ENCODE results near the gene CABLES2.

CABLES2 gene

DNA sequence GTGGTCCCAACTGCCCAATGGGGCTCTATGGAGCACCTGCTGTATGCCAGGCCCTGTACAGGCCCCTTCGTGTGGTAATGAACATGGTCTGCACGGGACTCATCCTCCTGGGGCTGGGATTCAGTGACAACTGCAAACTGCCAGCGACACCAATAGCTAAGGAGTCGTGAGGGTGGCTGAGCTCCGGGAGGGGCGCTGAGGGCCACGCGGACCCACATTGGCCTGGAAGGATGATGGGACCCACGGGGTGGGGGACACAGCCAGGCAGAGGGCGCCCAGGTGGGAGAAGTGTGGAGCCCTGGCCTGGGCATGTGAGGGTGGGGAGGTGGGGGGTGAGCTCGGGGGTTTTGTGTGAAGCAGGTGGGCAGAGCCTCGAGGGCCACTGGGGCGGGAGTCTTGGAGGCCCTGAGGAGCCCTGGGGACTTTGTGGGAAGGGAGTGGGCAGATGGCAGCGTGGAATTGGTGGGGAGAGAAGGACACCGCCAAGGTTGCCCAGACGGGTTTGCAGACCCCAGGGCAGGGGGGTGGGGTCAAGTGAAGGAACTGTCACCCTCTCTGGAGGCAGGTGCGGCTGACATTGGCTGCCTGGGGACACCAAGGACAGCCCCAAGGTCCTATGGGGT, 46.2 kb upstream of the CABLES2 start:
- Histone ChIP-seq H3K4me1 (ENCODE audit: control insufficient read depth, low read length) (no peaks in the 10 kb centered on the region), H3K9me3 (ENCODE audit: control insufficient read depth, insufficient read depth, low read length) (no peaks in the 10 kb centered on the region), H3K4me3 (ENCODE audit: low read length) (no peak overlapping the region), H3F3A (ENCODE audit: control insufficient read depth, insufficient read depth) (no peaks in the 10 kb centered on the region), H3K36me3 (ENCODE audit: control insufficient read depth, low read length) (no peaks in the 10 kb centered on the region), H3K4me2 (ENCODE audit: low read length) (no peak overlapping the region), H3K27ac (ENCODE audit: low read depth, low read length) (no peak overlapping the region), H3K9me2 (replicated peaks; ENCODE audit: control insufficient read depth, low read length) (no peaks in the 10 kb centered on the region), H4K20me1 (ENCODE audit: control insufficient read depth, insufficient read depth, low read depth, low read length) (no peaks in the 10 kb centered on the region), H3K27me3 (ENCODE audit: control insufficient read depth, low read length) (no peaks in the 10 kb centered on the region), H3K79me2 (ENCODE audit: control insufficient read depth, low read length) (no peaks in the 10 kb centered on the region)
- TF ChIP-seq EZH2phosphoT487 (IDR thresholded peaks at IDR 0.05; ENCODE audit: borderline replicate concordance, low read length) = no peak
- TF ChIP-seq, protein P1, sequence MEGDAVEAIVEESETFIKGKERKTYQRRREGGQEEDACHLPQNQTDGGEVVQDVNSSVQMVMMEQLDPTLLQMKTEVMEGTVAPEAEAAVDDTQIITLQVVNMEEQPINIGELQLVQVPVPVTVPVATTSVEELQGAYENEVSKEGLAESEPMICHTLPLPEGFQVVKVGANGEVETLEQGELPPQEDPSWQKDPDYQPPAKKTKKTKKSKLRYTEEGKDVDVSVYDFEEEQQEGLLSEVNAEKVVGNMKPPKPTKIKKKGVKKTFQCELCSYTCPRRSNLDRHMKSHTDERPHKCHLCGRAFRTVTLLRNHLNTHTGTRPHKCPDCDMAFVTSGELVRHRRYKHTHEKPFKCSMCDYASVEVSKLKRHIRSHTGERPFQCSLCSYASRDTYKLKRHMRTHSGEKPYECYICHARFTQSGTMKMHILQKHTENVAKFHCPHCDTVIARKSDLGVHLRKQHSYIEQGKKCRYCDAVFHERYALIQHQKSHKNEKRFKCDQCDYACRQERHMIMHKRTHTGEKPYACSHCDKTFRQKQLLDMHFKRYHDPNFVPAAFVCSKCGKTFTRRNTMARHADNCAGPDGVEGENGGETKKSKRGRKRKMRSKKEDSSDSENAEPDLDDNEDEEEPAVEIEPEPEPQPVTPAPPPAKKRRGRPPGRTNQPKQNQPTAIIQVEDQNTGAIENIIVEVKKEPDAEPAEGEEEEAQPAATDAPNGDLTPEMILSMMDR (IDR thresholded peaks at IDR 0.05; ENCODE audit: low read depth, low read length, poor library complexity, severe bottlenecking) = no peak

DNA sequence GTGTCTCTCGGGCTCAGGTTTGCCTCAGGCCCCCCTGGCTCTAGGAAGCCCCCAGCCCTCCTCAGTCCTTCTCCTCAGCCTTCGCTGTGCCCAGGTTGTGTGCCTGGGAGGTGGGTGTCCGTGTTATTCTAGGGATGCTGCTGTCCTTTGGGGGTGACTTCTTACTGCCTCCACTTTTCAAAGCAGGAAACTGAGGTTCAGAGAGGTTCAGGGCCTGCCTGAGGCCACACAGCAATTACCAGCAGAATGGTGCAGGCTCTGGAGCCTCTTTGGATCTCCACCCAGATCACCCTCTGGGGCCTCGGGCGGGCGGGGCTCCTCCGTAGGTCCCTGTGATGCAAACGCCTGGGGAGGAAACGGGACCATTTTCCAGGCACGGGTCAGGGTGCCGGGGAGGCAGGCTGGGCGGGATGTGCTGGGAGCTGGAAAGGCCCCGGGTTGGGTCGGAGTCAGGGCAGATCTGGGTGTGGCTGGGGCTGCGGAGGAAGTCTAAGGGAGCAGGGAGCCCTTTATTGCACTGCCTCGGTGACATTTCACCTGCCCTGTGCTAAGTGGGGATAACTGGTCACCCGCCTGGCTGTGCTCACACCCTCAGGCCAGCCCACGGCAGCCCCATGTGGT, 45.5 kb upstream of the CABLES2 start:
- no peaks in the 10 kb centered on the region for H3K9me3 ChIP-seq (ENCODE audit: control insufficient read depth, insufficient read depth, low read length)
- no peaks in the 10 kb centered on the region for H3K79me2 ChIP-seq (ENCODE audit: control insufficient read depth, low read length)
- H3K27ac ChIP-seq (ENCODE audit: low read depth, low read length) = no peak overlapping the region
- no peak overlapping the region for H3K4me2 ChIP-seq (ENCODE audit: low read length)
- no peak for TF ChIP-seq EZH2phosphoT487 (IDR thresholded peaks at IDR 0.05; ENCODE audit: borderline replicate concordance, low read length)
- TF ChIP-seq, protein P1 (IDR thresholded peaks at IDR 0.05; ENCODE audit: low read depth, low read length, poor library complexity, severe bottlenecking) = no peak
- H3K9me2 ChIP-seq (replicated peaks; ENCODE audit: control insufficient read depth, low read length) = no peaks in the 10 kb centered on the region
- H3K4me3 ChIP-seq (ENCODE audit: low read length) = no peak overlapping the region
- no peaks in the 10 kb centered on the region for H3K4me1 ChIP-seq (ENCODE audit: control insufficient read depth, low read length)
- no peaks in the 10 kb centered on the region for H4K20me1 ChIP-seq (ENCODE audit: control insufficient read depth, insufficient read depth, low read depth, low read length)
- no peaks in the 10 kb centered on the region for H3F3A ChIP-seq (ENCODE audit: control insufficient read depth, insufficient read depth)
- H3K27me3 ChIP-seq (ENCODE audit: control insufficient read depth, low read length) = no peaks in the 10 kb centered on the region
- no peaks in the 10 kb centered on the region for H3K36me3 ChIP-seq (ENCODE audit: control insufficient read depth, low read length)

DNA sequence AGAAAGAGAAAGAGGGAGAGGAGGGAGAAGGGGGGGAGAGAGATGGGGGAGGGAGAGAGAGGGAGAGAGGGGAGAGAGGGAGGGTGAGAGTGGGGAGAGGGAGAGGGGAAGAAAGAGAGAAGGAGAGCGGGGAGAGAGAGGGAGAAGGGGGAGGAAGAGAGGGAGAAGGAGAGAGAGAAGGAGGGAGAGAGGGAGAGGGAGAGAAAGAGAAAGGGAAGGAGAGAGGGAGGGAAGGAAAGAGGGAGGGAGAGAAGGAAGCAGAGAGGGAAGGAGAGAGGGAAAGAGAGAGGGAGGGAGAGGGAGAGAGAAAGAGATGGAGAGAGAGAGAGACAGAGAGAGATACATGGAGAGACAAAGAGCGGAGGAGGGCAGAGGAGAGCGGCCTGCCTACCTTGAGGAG, 44.9 kb upstream of the CABLES2 start:
- H3K36me3 ChIP-seq (ENCODE audit: control insufficient read depth, low read length) = no peaks in the 10 kb centered on the region
- H3K9me2 ChIP-seq (replicated peaks; ENCODE audit: control insufficient read depth, low read length) = no peaks in the 10 kb centered on the region
- TF ChIP-seq, protein P1 (IDR thresholded peaks at IDR 0.05; ENCODE audit: low read depth, low read length, poor library complexity, severe bottlenecking) = no peak
- TF ChIP-seq EZH2phosphoT487 (IDR thresholded peaks at IDR 0.05; ENCODE audit: borderline replicate concordance, low read length) = no peak
- no peaks in the 10 kb centered on the region for H3K79me2 ChIP-seq (ENCODE audit: control insufficient read depth, low read length)
- H3K9me3 ChIP-seq (ENCODE audit: control insufficient read depth, insufficient read depth, low read length) = no peaks in the 10 kb centered on the region
- no peaks in the 10 kb centered on the region for H4K20me1 ChIP-seq (ENCODE audit: control insufficient read depth, insufficient read depth, low read depth, low read length)
- H3K4me3 ChIP-seq (ENCODE audit: low read length) = no peak overlapping the region
- no peak overlapping the region for H3K4me2 ChIP-seq (ENCODE audit: low read length)
- no peaks in the 10 kb centered on the region for H3K27me3 ChIP-seq (ENCODE audit: control insufficient read depth, low read length)
- H3K4me1 ChIP-seq (ENCODE audit: control insufficient read depth, low read length) = no peaks in the 10 kb centered on the region
- H3K27ac ChIP-seq (ENCODE audit: low read depth, low read length) = no peak overlapping the region
- H3F3A ChIP-seq (ENCODE audit: control insufficient read depth, insufficient read depth) = no peaks in the 10 kb centered on the region
